HepG2 (cell line): Measurements from ENCODE around the gene TRIM7. TPM values are rescaled to one million over a fixed set of nuclear protein-coding genes. Genes with fewer than 3 reads are reported as not detected.
A peak's percentile ranks its signal among the peaks of the same experiment; 100 is the strongest.

Experiments
- ARNTL ChIP-seq: sonication (generic); formaldehyde crosslinking; IDR thresholded peaks from 2 replicates; pipeline ENCODE4 v1.4.0; 2020; ENCODE audit warnings: mild to moderate bottlenecking, missing genetic modification reagents
- HDAC1 ChIP-seq: sonication (generic); formaldehyde crosslinking; IDR thresholded peaks from 2 replicates; pipeline ENCODE4 v1.5.1; 2020; ENCODE audit warnings: mild to moderate bottlenecking, missing genetic modification reagents
- HNRNPL ChIP-seq: fragments of 200-400 bp; formaldehyde crosslinking; IDR thresholded peaks from 2 replicates; pipeline ENCODE4 v1.6.1; 2017; ENCODE audit warnings: mild to moderate bottlenecking, low read depth, low read length
- HOXA9 ChIP-seq: sonication (generic); formaldehyde crosslinking; IDR thresholded peaks from 2 replicates; pipeline ENCODE4 v1.8.1; 2022; ENCODE audit warnings: missing genetic modification reagents, mild to moderate bottlenecking, moderate library complexity, borderline replicate concordance
- NR0B2 ChIP-seq: sonication (generic); formaldehyde crosslinking; IDR thresholded peaks from 2 replicates; pipeline ENCODE4 v1.4.0; 2020; ENCODE audit warnings: mild to moderate bottlenecking, missing genetic modification reagents
- PHF21A ChIP-seq: sonication (generic); formaldehyde crosslinking; IDR thresholded peaks from 2 replicates; pipeline ENCODE4 v1.5.0; 2020; ENCODE audit warnings: mild to moderate bottlenecking, missing genetic modification reagents
- POLR2A ChIP-seq, 2 experiments: IDR thresholded peaks; 2 replicates each; pipeline ENCODE4 v1.6.1; 2011; ENCODE audit warnings: low read depth in 2 of 2, low read length in 2 of 2, mild to moderate bottlenecking in 1 of 2, moderate library complexity in 1 of 2; ENCODE audit not compliant: insufficient read depth in 1 of 2
- SALL2 ChIP-seq: sonication (generic); formaldehyde crosslinking; IDR thresholded peaks from 2 replicates; pipeline ENCODE4 v1.8.1; 2023; ENCODE audit warnings: mild to moderate bottlenecking, missing genetic modification reagents, inconsistent platforms
- SP5 ChIP-seq: IDR thresholded peaks from 2 replicates; pipeline ENCODE4 v1.6.1; 2016; ENCODE audit warnings: low read depth, borderline replicate concordance
- TBL1XR1 ChIP-seq: fragments of 150-350 bp; IDR thresholded peaks from 2 replicates; pipeline ENCODE4 v1.6.1; 2014; ENCODE audit warnings: borderline replicate concordance, low read length; ENCODE audit not compliant: partially characterized antibody
- TMF1 ChIP-seq: sonication (generic); formaldehyde crosslinking; IDR thresholded peaks from 2 replicates; pipeline ENCODE4 v1.8.1; 2022; ENCODE audit warnings: low read depth, missing genetic modification reagents
- YEATS2 ChIP-seq: sonication (generic); formaldehyde crosslinking; IDR thresholded peaks from 2 replicates; pipeline ENCODE4 v1.4.0; 2020; ENCODE audit warnings: missing genetic modification reagents, borderline replicate concordance
- ZBTB3 ChIP-seq: sonication (generic); formaldehyde crosslinking; IDR thresholded peaks from 2 replicates; pipeline ENCODE4 v1.4.0; 2020; ENCODE audit warnings: low read depth, mild to moderate bottlenecking, moderate library complexity, missing genetic modification reagents, borderline replicate concordance
- ZC3H4 ChIP-seq: sonication (generic); formaldehyde crosslinking; IDR thresholded peaks from 2 replicates; pipeline ENCODE4 v1.4.0; 2020; ENCODE audit warnings: missing genetic modification reagents, borderline replicate concordance
- ZNF451 ChIP-seq: sonication (generic); formaldehyde crosslinking; IDR thresholded peaks from 2 replicates; pipeline ENCODE4 v1.5.0; 2020; ENCODE audit warnings: mild to moderate bottlenecking, missing genetic modification reagents
- ZNF460 ChIP-seq: sonication (generic); formaldehyde crosslinking; IDR thresholded peaks from 2 replicates; pipeline ENCODE4 v1.5.1; 2020; ENCODE audit warnings: missing genetic modification reagents, mild to moderate bottlenecking, borderline replicate concordance
- ZNF501 ChIP-seq: sonication (generic); formaldehyde crosslinking; IDR thresholded peaks from 2 replicates; pipeline ENCODE4 v1.5.1; 2020; ENCODE audit warnings: mild to moderate bottlenecking, moderate library complexity, missing genetic modification reagents
- ZNF512B ChIP-seq: sonication (generic); formaldehyde crosslinking; IDR thresholded peaks from 2 replicates; pipeline ENCODE4 v1.5.1; 2020; ENCODE audit warnings: missing genetic modification reagents, mild to moderate bottlenecking, borderline replicate concordance
- ZNF564 ChIP-seq: sonication (generic); formaldehyde crosslinking; IDR thresholded peaks from 2 replicates; pipeline ENCODE4 v1.8.1; 2023; ENCODE audit warnings: mild to moderate bottlenecking, missing genetic modification reagents
- ZNF580 ChIP-seq: IDR thresholded peaks from 2 replicates; pipeline ENCODE4 v1.6.1; 2016; ENCODE audit warnings: low read depth, borderline replicate concordance
- ZNF660 ChIP-seq: sonication (generic); formaldehyde crosslinking; IDR thresholded peaks from 2 replicates; pipeline ENCODE4 v1.5.1; 2020; ENCODE audit warnings: mild to moderate bottlenecking, low read depth, missing genetic modification reagents, borderline replicate concordance
- ZNF790 ChIP-seq: sonication (generic); formaldehyde crosslinking; IDR thresholded peaks from 2 replicates; pipeline ENCODE4 v1.8.0; 2022; ENCODE audit warnings: missing genetic modification reagents, mild to moderate bottlenecking, borderline replicate concordance
- ZNF816 ChIP-seq: sonication (generic); formaldehyde crosslinking; IDR thresholded peaks from 2 replicates; pipeline ENCODE4 v1.8.0; 2022; ENCODE audit warnings: missing genetic modification reagents, mild to moderate bottlenecking, borderline replicate concordance
- ZSCAN31 ChIP-seq: sonication (generic); formaldehyde crosslinking; IDR thresholded peaks from 2 replicates; pipeline ENCODE4 v1.5.0; 2020; ENCODE audit warnings: low read depth, mild to moderate bottlenecking, missing genetic modification reagents
- polyA plus RNA-seq, 8 experiments: library from polyadenylated mRNA; depleted of rRNA in 3 of 8; stranded (reverse) in 7 of 8; unstranded in 1 of 8; fragments of >200 nt; fragmentation: Illumina TruSeq in 4 of 8; extraction: Trizol in 4 of 8; gene quantifications; 2 replicates each; pipeline versions ENCODE4 v1.2.1 to v1.2.3, GENCODE V29; 2011 to 2016; ENCODE audit warnings: low read depth in 4 of 8, missing spikeins in 1 of 8, mixed read lengths in 1 of 8; ENCODE audit not compliant: insufficient read depth in 1 of 8
- total RNA-seq, 5 experiments: library from RNA; depleted of rRNA; stranded (reverse); fragments of >200 nt; fragmentation: Illumina TruSeq; extraction: Trizol; gene quantifications; 2 replicates each; pipeline ENCODE4 v1.2.3, GENCODE V29; 2016; ENCODE audit warnings: low read depth in 1 of 5
- TF ChIP-seq, protein P1 (sequence below): sonication (generic); formaldehyde crosslinking; IDR thresholded peaks from 2 replicates; pipeline ENCODE4 v1.8.0; 2022; ENCODE audit warnings: missing genetic modification reagents, mild to moderate bottlenecking, inconsistent platforms, borderline replicate concordance

The TRIM7 gene
- total and polyA plus RNA-seq, 2 of the 13 experiments (the other 11 are each of a cell fraction or from before 2014, with no cell fraction given) = 0.13 TPM; not detected in 1

- TF ChIP-seq, protein P1, sequence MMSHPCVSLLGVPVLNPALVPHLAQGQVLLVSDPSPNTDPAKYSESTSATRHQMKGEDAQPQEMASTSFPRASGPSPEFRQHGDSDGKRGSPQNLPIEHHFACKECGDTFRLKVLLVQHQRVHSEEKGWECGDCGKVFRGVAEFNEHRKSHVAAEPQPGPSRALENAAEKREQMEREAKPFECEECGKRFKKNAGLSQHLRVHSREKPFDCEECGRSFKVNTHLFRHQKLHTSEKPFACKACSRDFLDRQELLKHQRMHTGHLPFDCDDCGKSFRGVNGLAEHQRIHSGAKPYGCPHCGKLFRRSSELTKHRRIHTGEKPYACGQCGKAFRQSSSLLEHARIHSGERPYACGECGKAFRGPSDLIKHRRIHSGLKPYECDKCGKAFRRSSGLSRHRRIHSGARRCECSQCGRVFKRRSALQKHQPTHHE (CRISPR knock-in tag) = peak; percentile 43; the same call in 1 of the 2 replicates
- TF ChIP-seq SP5 (CRISPR knock-in tag) = peak; percentile 55; the same call in 1 of the 2 replicates
- peak; percentile 76; the same call in 1 of the 2 replicates for TF ChIP-seq HOXA9
- TF ChIP-seq ZC3H4 (CRISPR knock-in tag) = peak; percentile 85
- peak; percentile 64; the same call in 1 of the 2 replicates for TF ChIP-seq ZNF451 (CRISPR knock-in tag)
- TF ChIP-seq TBL1XR1 = peak; percentile 54
- TF ChIP-seq ZNF660 = no peak
- peak; percentile 96 for TF ChIP-seq POLR2A (IDR thresholded peaks at IDR 0.05; ENCODE audit: insufficient read depth in 1 of 2, low read depth in 2 of 2, low read length in 2 of 2)
- peak; percentile 29; the same call in 1 of the 2 replicates for TF ChIP-seq HDAC1 (CRISPR knock-in tag)
- TF ChIP-seq SALL2 (CRISPR knock-in tag) = peak; percentile 65; the same call in 1 of the 2 replicates
- TF ChIP-seq ZNF460 (CRISPR knock-in tag) = no peak
- no peak for TF ChIP-seq ZNF512B (CRISPR knock-in tag)
- TF ChIP-seq ZNF564 = peak; percentile 51; the same call in 1 of the 2 replicates
- TF ChIP-seq ZNF580 (CRISPR knock-in tag) = no peak
- no peak for TF ChIP-seq ZNF790
- peak; percentile 75 for TF ChIP-seq ZNF501 (CRISPR knock-in tag)
- 0 out of 2 replicates have a peak, but pooled peaks have one; percentile 15 for TF ChIP-seq ZBTB3 (CRISPR knock-in tag)
- TF ChIP-seq ARNTL (CRISPR knock-in tag) = no peak
- TF ChIP-seq PHF21A = no peak
- peak; percentile 42; the same call in 1 of the 2 replicates for TF ChIP-seq ZSCAN31 (CRISPR knock-in tag)
- peak; percentile 63; the same call in 1 of the 2 replicates for TF ChIP-seq TMF1 (CRISPR knock-in tag)
- no peak; the same call in 1 of the 2 replicates for TF ChIP-seq ZNF816
- TF ChIP-seq NR0B2 (CRISPR knock-in tag) = peak; percentile 76; the same call in 1 of the 2 replicates
- peak; percentile 83 for TF ChIP-seq HNRNPL
- TF ChIP-seq YEATS2 (CRISPR knock-in tag) = peak; percentile 99
Measured at GRCh38 chr5:181243564-181244343, 38.8 kb upstream of the TRIM7 start, which contains the start of gene RACK1 (continued).
